ENCODE data around the gene CCDC33.

DNA sequence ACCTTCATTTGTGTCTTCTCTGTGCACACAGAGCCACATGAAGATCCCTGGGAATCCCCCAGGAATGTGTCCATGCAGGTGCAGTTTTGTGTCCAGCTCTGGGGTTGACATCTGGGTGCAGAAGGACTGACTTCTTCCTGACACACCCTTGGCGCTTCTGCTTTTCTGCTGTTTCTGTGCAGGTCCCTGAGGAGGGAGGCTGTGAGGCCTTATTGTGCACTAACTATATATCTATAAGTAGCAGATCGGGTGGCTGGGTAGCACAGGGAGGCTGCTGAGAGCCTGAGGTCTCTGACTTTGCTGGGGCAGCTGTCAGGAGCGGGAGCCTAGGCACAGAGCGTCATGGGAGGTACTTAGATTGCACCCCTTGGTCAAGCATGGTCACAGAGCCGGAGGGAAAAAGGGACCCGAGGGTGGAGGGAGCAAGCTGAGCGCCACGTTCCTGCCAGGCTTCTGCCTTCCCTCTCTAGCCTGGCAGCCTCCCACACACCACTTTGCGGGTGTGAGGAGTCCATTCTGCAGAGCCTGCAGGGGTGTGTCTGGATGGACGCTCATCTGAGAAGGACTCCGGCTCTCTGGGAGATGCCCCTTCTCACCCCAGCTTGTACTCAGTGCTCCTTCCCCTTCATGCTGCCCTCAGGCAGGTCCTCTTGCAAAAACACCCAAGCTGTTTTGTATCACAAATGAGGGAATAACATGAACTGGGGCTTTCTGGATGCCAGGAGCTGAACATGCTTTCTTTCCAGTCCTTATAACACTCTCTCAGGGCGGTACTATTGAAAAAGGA is 23.9 kb downstream of the CCDC33 start:
- TF ChIP-seq CTCF (IDR thresholded peaks at IDR 0.05; ENCODE audit: insufficient read depth, low read length, poor library complexity, severe bottlenecking) (no peak), EZH2phosphoT487 (conservative IDR thresholded peaks at IDR 0.05; ENCODE audit: low read length) (no peak)

Data from SU-DHL-6 (cell line).